ENCODE measurements around the gene ITGAD. TPM values are rescaled to one million over a fixed set of nuclear protein-coding genes. Genes with fewer than 3 reads are reported as not detected.

ITGAD gene
- total and polyA plus RNA-seq, 2 experiments from 2014 or later: not detected

GRCh38 chr16:31404353-31405064, 11.4 kb downstream of the ITGAD start (continued):
- TF ChIP-seq ZNF462 (CRISPR knock-in tag; IDR thresholded peaks at IDR 0.05): no peak
- no peak for TF ChIP-seq ZNF331 (CRISPR knock-in tag; IDR thresholded peaks at IDR 0.05; ENCODE audit: low read depth)
- TF ChIP-seq CTCF (conservative IDR thresholded peaks at IDR 0.05; ENCODE audit: low read depth in 2 of 2): no peak
- no peak for TF ChIP-seq EZH2phosphoT487 (IDR thresholded peaks at IDR 0.05; ENCODE audit: unreplicated experiment)
- TF ChIP-seq ZNF114 (CRISPR knock-in tag; IDR thresholded peaks at IDR 0.05): no peak
- TF ChIP-seq CREB1 (CRISPR knock-in tag; IDR thresholded peaks at IDR 0.05; ENCODE audit: low read depth): no peak
- TF ChIP-seq REST (IDR thresholded peaks at IDR 0.05; ENCODE audit: unreplicated experiment): no peak

Data from GM23338 (cell line).